KG1 (cell line): ENCODE measurements around the gene HOXC6.

ENCODE experiments used
- DNase-seq: peaks from one replicate; lab custom pipeline; 2025; lab: John Stamatoyannopoulos, UW

The HOXC6 gene

GRCh38 chr12:54002278-54002914 lies 25.8 kb upstream of the HOXC6 start:
- no peak for DNase-seq

GRCh38 chr12:54002915-54003389 lies 25.3 kb upstream of the HOXC6 start:
- no peak for DNase-seq

- DNase-seq = no peak
Measured at GRCh38 chr12:54003625-54004024, 24.6 kb upstream of the HOXC6 start.

GRCh38 chr12:54004063-54004840 lies 24.0 kb upstream of the HOXC6 start:
- no peak for DNase-seq

GRCh38 chr12:54004841-54005530 lies 23.3 kb upstream of the HOXC6 start:
- DNase-seq = no peak

GRCh38 chr12:54005531-54005852 lies 22.7 kb upstream of the HOXC6 start:
- no peak for DNase-seq

GRCh38 chr12:54005853-54006558 lies 22.2 kb upstream of the HOXC6 start:
- peak; percentile 42 for DNase-seq

- DNase-seq = no peak
Measured at GRCh38 chr12:54006559-54007220, 21.6 kb upstream of the HOXC6 start.

- DNase-seq = no peak
Measured at GRCh38 chr12:54007538-54008259, 20.5 kb upstream of the HOXC6 start.

GRCh38 chr12:54008260-54008552 lies 20.0 kb upstream of the HOXC6 start:
- DNase-seq = no peak

- no peak for DNase-seq
Measured at GRCh38 chr12:54009171-54010052, 18.8 kb upstream of the HOXC6 start.

- DNase-seq = no peak
Measured at GRCh38 chr12:54010053-54010971, 17.9 kb upstream of the HOXC6 start.

- DNase-seq = no peak
Measured at GRCh38 chr12:54010972-54011664, 17.1 kb upstream of the HOXC6 start.

- no peak for DNase-seq
Measured at GRCh38 chr12:54011665-54012532, 16.3 kb upstream of the HOXC6 start.

- no peak for DNase-seq
Measured at GRCh38 chr12:54012631-54013409, 15.4 kb upstream of the HOXC6 start.

- no peak for DNase-seq
Measured at GRCh38 chr12:54014377-54015017, 13.7 kb upstream of the HOXC6 start.
